ENCODE results near the gene LAIR1. TPM values are rescaled to one million over a fixed set of nuclear protein-coding genes. Genes with fewer than 3 reads are reported as not detected.

The LAIR1 gene
- total RNA-seq, 2 donors from 2014 or later = 5.2 to 9.3 TPM

DNA sequence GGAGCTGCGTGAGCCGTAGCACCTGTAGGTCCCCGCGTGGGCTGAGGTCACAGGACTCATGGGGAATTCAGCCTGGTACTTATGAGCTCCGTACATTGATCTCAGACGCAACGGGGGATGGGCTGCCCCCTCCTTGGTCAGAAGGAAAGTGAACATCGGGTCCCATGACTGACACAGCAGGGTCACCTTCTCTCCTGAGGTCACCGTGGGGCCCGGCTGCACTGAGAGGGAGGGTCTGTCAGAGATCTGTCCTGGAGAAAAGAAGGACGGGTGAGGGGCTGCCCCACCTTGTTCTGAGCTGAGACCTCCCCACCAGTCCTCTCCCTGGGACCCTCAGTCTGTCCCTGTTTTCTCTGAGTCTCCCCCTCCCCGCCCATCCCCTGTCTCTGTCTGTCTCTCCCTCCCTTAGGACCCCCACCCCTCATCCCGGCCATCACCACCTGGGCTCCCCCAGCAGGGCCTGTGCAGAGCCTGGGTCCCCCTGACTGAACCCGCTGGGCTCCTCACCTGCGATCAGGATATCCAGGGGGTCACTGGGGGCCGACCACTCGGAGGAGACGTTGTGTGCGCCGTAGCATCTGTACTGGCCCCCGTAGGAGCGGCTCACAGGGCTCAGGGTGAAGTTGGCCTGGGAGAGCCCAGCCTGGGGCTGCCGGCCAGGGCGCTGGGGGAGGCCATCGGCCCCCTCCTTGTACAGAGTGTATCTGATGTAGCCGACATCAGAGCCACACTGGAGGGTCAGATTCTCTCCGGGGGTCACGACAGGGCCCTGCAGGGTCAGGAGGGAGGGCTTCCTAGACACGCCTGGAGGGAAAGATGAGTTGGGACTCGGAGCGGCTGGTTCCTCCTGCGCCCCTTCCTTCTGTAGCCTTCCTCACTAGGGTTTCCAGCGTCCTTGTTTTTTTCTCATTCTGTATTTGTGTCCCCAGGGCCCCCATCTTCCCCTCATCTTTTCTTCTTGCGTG, 27.6 kb downstream of the LAIR1 start:
- H3K9ac ChIP-seq (ENCODE audit: low read depth in 2 of 2, low read length in 2 of 2) = no peak overlapping the region
- H3K4me3 ChIP-seq = no peak overlapping the region
- no peaks in the 10 kb centered on the region for H3K4me1 ChIP-seq
- no peaks in the 10 kb centered on the region for H3K27me3 ChIP-seq
- TF ChIP-seq, protein P1, sequence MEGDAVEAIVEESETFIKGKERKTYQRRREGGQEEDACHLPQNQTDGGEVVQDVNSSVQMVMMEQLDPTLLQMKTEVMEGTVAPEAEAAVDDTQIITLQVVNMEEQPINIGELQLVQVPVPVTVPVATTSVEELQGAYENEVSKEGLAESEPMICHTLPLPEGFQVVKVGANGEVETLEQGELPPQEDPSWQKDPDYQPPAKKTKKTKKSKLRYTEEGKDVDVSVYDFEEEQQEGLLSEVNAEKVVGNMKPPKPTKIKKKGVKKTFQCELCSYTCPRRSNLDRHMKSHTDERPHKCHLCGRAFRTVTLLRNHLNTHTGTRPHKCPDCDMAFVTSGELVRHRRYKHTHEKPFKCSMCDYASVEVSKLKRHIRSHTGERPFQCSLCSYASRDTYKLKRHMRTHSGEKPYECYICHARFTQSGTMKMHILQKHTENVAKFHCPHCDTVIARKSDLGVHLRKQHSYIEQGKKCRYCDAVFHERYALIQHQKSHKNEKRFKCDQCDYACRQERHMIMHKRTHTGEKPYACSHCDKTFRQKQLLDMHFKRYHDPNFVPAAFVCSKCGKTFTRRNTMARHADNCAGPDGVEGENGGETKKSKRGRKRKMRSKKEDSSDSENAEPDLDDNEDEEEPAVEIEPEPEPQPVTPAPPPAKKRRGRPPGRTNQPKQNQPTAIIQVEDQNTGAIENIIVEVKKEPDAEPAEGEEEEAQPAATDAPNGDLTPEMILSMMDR (IDR thresholded peaks at IDR 0.05) = no peak
- no peak overlapping the region for H3K27ac ChIP-seq
- H3K9me3 ChIP-seq = no peaks in the 10 kb centered on the region
- H3K36me3 ChIP-seq = no peaks in the 10 kb centered on the region
- intact Hi-C loops (cut with DNase I) = no loop called here
- no peak for DNase-seq

DNA sequence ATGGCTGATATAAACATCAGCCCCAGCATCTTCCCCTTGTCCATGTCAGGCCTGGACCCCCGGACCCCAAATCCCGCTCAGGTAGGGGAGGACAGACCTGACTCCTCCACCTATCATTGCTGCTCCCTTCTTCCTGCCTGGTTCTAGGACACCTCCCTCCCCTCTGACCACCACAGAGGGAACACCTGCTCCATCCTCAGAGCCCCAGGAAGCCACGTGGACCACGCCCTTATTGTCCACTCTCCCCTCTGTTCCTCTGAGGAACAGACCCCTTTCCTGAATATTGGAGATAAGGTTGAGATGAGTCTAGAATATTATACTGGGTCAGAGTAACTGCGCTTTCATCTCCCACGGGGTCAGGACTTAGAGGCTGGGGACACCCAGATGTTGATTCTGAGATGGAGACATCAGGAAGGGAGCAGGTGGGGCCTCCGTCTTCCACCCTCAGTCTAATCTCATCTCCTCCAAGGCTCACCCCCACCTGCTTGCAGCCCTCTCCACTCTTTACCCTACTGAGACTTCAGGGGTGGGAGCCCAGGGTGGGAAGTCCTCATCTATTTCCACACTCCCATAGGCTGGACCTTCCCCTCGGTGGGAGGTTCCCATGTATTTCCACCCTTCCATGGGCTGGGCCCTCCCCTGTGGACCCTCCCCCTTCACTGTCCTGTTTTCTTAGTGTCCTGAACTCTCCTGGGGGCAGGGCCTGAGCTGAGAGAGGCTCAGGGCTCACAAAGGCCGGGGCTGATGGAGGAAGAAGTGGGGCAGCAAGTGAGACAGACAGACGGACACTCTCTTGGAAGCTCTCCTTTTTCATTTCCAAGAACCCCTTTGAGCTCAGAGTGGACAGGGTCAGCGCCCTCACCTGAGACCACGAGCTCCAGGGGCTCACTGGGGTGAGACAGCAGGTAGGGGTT, 28.5 kb downstream of the LAIR1 start:
- TF ChIP-seq, protein P1 (IDR thresholded peaks at IDR 0.05) = no peak
- H3K27ac ChIP-seq = no peak overlapping the region
- no peaks in the 10 kb centered on the region for H3K36me3 ChIP-seq
- no peak overlapping the region for H3K9ac ChIP-seq (ENCODE audit: low read depth in 2 of 2, low read length in 2 of 2)
- H3K27me3 ChIP-seq = no peaks in the 10 kb centered on the region
- H3K4me1 ChIP-seq = no peaks in the 10 kb centered on the region
- intact Hi-C loops (cut with DNase I) = no loop called here
- no peak for DNase-seq
- no peaks in the 10 kb centered on the region for H3K9me3 ChIP-seq
- H3K4me3 ChIP-seq = no peak overlapping the region

DNA sequence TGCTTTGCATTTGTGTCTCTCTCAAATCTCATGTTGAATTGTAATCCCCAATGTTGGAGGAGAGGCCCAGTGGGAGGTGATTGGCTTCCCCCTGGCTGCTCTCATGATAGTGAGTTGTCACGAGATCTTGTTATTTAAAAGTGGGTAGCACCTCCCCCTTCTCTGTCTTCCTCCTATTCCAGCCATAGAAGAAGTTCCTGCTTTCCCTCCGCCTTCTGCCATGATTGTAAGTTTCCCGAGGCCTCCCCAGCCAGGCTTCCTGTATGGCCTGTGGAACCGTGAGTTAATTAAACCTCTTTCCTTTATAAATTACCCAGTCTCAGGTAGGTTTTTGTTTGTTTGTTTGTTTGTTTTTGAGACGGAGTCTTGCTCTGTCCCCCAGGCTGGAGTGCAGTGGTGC, 29.6 kb downstream of the LAIR1 start:
- TF ChIP-seq, protein P1 (IDR thresholded peaks at IDR 0.05) = no peak
- Histone ChIP-seq H3K4me1 (no peaks in the 10 kb centered on the region), H3K27ac (no peak overlapping the region), H3K9ac (ENCODE audit: low read depth in 2 of 2, low read length in 2 of 2) (no peak overlapping the region), H3K9me3 (no peaks in the 10 kb centered on the region), H3K4me3 (no peak overlapping the region), H3K27me3 (no peaks in the 10 kb centered on the region), H3K36me3 (no peaks in the 10 kb centered on the region)
- intact Hi-C loops (cut with DNase I) = no loop called here
- no peak for DNase-seq

DNA sequence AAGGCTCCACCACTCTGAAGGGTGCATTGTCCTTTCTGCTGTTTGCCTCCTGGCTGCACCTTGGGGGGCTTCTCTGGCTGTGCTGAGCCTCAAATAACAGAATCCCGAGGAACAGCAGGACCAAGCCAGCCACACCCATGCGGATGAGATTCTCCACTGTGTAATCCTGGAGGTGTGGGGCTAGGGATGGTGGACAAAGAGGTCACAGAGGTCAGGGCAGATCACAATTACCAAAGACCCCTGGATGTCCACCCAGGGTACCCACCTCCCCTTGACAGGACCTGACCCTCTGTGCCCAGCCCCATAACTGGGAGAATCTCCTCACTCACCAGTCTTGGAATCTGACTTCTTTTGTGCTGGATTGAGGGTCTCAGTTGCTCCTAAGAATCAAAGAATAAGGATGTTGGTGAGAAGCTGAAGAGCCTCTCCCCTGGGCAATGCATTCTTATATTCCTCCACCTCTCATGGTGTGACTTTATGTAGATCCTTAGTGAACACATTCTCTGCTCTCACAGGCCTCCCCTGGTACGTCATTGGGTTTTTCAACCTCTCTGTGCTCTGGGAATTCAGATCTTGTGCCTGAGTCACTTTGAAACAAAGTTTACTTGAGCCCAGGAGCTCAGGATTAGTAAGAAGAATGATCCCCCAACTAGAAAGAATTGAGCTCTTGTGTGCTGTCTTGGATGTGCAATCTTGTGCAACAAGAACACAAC, 31.0 kb downstream of the LAIR1 start:
- DNase-seq = no peak
- intact Hi-C loops (cut with DNase I) = no loop called here
- Histone ChIP-seq H3K27me3 (no peaks in the 10 kb centered on the region), H3K4me3 (no peak overlapping the region), H3K27ac (no peak overlapping the region), H3K4me1 (no peaks in the 10 kb centered on the region), H3K9ac (ENCODE audit: low read depth in 2 of 2, low read length in 2 of 2) (no peak overlapping the region), H3K9me3 (no peaks in the 10 kb centered on the region), H3K36me3 (no peaks in the 10 kb centered on the region)
- TF ChIP-seq, protein P1 (IDR thresholded peaks at IDR 0.05) = no peak

DNA sequence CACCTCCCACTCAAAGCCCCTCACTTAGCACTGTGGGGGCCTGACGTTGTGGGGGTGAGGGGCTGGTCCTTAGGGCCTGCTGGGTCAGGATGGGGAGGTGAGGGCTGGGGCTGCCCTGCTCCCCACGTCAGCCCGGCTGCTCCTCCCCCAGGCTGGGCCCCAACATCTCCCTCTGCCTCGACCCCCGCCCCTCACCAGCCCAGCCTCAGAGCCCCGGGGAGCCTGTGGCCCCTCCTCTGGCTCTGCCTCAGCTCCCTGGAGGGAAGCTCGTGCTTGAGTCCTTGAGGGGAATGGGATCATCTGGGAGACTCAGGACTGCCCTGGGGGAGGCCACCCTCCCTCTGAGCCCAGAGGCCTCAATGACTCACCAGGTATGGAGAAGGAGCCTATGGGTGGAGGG, 32.6 kb downstream of the LAIR1 start:
- H3K27me3 ChIP-seq = no peaks in the 10 kb centered on the region
- DNase-seq = no peak
- TF ChIP-seq, protein P1 (IDR thresholded peaks at IDR 0.05) = no peak
- H3K9me3 ChIP-seq = no peaks in the 10 kb centered on the region
- intact Hi-C loops (cut with DNase I) = no loop called here
- no peak overlapping the region for H3K4me3 ChIP-seq
- H3K27ac ChIP-seq = no peak overlapping the region
- H3K4me1 ChIP-seq = no peaks in the 10 kb centered on the region
- H3K9ac ChIP-seq (ENCODE audit: low read depth in 2 of 2, low read length in 2 of 2) = no peak overlapping the region
- H3K36me3 ChIP-seq = no peaks in the 10 kb centered on the region
